Fibroblast of skin of right quadriceps (primary cell): ENCODE data around the gene MRPL52.
"Not testable (repeated sequence)": the region's sequence is repeated elsewhere in the genome, so short reads cannot be mapped to it uniquely, and the experiment has no call there.

Source experiments
- DNase-seq: peaks from one replicate; pipeline ENCODE4 v3.0.0-alpha.2; 2013

Gene MRPL52

DNA sequence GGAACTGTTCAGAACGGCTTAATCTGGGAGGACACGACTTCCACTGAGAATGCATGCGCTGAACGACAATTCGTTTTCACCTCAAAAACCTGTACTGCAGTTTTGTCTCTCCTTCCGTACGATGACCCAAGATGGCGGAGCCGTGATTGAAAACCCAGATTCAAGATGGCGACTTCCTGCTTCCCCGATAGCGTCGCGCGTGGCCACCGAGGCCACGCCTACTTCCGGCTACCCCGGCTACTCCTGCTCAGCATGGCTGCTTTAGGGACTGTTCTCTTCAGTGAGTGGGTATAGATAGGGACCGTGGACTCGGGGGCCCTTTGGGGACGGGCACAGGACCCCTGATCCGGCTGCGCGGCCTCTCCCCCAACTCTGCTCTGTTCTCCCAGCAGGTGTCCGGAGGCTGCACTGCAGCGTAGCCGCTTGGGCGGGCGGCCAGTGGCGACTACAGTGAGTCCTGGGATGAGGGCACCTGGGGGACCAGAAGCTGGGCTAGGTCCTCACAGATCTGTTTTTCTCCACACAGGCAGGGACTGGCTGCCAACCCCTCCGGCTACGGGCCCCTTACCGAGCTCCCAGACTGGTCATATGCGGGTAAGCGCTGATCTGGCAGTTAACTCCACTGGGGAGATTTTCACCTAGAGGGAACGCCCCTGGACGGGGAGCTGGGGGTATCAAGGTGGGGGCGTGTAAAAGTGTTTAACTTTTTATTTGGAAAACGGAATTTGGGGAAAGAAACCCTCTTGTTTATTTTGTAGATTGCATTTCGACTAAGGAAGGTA is at the start of gene MRPL52:
Gene MRPL52 (plus strand): TSS at position 227 of the 782 bp plus-strand sequence. CDS start 26 bp downstream, at position 253.
- DNase-seq: peak; percentile 86

DNA sequence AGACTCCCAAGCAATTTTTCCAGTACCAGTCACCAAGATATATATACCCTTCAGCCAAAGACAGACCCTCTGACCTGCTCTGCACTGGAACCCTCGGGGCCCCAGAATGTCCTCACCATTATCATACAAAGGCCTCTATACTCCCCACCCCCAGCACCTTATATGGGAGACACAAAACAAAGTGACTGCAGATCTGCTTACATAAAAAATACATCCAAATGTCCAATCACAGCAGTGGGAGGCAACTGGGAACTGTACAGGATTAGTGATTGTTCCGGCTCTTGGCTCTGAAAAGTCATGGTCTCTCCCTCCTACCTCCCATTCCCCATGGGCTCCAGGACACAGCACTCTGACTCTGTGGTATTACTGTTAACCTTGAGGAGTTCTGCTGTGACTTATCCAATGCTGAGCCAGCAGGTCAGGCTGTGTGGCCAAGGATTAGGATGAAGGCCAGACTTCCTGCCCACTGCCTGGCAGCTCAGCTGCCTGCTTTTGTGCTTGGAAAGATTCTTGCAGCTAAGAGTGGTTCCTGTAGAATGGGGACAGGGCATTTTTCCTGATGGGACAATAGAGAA is 49.5 kb upstream of the MRPL52 start:
- DNase-seq: no peak

DNA sequence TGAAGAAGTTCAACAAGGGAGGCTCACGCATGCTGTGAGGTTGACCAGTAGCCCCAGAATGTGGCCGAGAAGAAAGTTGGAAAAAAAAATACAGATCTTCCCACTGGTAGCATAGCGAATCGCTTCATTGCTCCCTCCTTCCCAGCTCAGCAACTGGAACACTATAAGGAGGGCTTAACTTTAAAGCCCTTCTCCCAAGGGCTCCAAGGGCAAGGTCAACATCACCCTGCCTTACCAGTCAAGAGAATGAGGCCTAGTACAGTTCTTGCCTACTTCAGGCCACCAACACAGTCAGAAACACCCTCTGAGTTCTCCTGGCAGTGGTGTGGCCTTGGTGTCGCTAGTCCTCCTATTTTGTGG is 48.8 kb upstream of the MRPL52 start:
- DNase-seq: no peak

DNA sequence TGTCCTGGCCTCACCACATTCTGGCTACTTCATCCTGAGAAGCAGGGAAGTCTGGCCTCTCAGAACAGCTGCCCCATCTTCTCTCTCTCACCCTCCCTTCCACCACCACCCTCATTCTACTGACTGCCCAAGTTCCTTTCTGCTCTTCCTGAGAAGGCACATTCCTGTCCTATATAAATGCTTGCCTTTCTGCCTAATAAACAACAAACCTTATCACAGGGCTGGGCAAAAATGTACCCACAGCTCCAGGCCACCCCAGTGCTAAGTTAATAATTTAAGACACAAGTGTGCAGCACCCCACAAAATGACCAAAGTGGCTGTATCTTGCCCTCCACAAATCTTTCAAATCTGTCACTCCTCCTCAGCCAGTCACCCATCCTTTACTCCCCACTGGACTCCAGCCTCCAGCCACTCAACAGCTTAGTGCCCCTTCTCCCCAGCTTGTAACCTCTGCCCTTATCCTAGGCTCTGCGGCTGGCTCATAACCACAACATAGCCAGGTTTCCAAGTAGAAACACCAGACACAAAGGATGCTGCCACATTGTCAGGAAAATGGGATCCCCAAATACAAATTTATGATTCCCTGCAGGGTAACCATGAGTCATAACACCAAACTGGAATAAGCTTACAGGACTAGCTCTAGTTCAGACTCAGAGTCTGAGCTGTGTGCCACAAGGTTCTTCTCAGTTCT is 48.2 kb upstream of the MRPL52 start:
- DNase-seq: peak; percentile 35

DNA sequence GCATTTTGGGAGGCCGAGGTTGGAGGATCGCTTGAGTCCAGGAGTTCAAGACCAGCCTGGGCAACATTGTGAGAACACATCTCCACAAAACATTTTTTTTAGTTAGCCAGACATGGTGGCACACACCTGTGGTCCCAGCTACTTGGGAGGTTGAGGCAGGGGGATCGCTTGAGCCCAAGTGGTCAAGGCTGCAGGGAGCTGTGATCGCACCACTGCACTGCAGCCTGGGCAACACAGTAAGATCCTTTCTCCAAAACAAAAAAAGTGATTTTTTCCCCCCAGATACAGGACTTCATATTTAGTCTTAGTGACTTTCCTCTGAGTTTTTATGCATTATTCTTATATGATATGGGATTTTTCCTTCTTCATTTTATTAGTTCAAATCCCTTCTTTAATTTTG is 43.0 kb upstream of the MRPL52 start:
- no peak for DNase-seq

DNA sequence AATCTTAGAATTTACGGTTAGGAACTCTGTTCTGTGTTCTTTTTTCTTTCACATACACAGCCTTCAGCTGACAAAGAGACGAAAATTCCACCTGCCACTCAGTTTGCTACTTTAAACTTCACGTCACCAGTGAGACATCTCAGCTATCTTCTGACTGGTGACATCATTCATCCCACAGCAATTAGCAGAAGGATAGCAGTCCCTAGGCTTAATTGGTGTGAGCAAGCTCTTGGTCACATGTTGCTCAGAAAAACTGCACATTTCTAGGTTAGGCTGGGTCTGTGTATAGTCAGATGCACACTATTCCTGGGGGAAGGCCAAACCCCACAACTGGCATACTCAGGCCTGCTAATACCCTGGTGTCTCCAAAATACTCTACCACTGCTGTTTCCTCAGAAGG is 38.4 kb upstream of the MRPL52 start:
- peak; percentile 53 for DNase-seq

DNA sequence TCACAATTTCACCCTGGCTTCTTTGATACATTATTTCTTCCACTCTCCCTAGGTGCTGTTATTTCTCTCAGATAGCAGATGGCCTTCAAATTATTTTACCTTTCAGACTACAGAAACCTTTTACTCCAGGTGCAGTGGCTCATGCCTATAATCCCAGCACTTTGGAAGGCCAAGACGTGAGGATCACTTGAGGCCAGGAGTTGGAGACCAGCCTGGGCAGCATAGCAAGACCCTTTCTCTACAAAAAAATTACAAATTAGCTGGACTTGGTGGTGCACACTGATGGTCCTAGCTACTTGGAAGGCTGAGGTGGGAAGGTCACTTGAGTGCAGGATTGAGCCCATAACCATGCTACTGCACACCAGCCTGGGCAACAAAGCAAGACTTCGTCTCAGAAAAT is 37.5 kb upstream of the MRPL52 start:
- no peak for DNase-seq

DNA sequence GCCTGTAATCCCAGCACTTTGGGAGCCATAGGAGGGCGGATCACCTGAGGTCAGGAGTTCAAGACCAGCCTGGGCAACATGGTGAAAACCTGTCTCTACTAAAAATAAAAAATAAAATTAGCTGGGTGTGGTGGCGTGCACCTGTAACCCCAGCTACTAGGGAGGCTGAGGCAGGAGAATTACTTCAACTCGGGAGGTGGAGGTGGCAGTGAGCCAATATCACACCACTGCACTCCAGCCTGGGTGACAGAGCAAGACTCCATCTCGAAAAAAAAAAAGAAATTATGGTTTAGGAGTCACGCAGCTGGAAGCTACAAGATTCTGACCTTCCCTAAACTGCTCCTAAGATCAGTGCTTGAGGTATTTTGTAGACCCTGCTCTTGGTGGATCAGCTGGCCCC is 36.1 kb upstream of the MRPL52 start:
- DNase-seq: not testable (repeated sequence)

DNA sequence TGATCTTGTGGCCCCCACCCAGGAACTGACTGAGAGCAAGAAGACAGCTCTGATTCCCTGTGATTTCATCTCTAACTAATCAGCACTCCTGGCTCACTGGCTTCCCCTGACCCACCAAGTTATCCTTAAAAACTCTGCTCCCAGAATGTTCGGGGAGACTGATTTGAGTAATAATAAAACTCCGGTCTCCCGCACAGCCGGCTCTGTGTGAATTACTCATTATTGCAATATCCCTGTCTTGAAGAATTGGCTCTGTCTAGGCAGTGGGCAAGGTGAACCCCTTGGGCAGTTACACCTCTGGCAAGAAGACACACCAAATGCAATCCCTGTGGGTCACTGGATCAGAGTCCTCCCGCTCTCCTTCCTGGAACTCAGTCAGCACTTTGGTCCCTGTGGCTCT is 35.7 kb upstream of the MRPL52 start:
- no peak for DNase-seq

DNA sequence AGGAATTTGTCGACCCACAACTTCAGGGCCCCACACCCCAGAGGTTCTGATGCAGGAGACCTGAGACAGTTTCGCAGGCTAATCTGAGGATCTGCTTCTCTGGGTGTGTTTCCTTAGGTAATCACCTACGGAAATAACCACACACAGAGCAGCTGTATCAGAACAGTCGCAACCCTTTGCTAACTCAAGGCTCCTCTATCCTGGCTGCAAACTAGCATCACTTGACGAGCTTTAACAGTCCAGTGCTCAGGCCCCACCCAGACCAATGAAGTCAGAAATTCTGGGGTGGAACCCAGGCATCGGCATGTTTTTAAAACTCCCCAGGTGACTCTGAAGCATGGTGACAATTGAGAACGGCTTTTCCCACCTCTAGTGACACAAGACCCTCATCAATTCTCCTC is 35.1 kb upstream of the MRPL52 start:
- DNase-seq: no peak

DNA sequence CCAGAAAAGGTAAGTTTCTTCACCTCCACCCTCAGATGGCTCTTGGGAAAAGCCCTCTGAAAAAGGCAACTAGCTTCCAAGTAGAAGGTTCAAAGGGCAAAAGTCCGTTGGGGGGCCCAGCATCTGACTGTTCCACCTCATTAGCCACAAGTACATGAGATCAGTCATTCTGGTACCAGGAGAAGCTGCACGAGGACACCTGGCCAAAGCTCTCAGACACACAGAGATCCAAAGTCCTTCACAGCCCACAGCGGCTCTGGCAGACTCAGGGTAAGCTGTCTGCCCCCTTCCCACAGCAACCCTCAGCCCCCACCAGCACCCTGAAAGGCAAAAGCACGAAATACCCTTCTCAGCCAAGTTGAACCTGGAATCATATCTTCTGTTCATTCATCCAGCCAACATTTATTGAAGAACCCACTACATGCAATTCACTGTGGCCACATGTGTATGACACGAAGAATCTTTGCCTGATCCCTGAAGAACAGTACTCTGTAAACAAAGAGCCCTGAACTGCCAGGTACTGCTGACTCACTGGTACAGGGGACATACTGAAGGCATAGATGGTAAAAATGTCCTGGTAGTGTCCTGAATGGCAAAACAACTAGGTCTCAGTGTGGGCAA is 33.5 kb upstream of the MRPL52 start:
- no peak for DNase-seq

DNA sequence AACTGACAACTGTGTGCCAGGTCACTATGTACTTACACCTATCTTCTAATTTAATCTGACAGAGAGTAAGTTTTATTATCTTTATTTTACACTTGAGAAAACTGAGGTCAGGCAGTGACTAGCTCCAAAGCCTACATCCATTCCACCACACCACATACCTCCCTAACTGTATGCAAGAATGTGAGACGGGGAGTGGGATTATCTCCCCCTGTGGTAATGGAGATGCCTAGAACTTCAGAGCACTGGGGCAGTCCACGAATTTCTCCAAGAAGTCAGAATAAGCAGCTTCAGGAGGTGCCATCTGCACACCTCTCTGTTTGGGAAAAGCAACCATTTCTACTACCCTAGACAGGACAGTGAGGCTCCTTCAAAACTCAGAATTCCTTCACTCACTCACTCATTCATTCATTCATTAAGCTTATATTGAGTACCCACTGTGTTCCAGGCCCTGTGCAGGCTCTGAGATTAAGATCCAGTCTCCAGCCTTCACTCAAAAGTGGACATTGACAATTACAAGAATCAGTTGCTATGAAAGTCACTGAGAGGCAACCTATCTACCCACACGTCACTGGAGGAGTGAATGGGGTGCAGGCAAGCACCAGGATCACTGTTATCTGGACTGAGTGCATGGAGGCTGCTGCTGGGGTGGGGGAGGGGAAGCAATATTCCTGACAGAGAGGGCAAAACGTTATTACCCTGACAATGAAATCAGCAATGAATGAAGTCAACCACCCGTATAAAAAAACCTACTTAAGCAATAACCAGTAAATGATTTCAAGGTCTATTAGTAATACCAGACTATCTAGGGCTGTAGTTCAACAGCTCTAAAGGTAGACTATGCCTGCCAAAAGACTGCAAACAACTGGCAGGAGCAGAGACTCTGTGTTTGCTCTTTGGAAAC is 32.4 kb upstream of the MRPL52 start:
- no peak for DNase-seq

DNA sequence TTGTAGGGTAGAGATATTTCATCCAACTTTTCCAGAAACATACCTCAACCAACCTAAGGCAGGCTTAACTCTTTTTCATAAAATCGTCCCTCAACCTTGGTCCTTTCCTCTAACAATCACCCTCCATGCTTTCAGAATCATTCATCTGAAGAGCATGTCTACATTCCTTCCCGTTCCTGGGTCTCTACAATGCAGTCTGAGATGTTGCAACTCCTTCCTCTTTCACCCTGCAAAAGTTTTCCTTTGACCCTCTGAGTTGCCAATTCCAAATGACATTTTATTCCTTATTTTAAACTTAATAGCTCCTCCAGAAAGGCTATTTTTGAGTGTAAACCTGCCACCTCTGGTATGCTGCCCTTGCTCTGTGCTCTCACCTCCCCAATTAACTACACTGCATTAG is 31.2 kb upstream of the MRPL52 start:
- no peak for DNase-seq

DNA sequence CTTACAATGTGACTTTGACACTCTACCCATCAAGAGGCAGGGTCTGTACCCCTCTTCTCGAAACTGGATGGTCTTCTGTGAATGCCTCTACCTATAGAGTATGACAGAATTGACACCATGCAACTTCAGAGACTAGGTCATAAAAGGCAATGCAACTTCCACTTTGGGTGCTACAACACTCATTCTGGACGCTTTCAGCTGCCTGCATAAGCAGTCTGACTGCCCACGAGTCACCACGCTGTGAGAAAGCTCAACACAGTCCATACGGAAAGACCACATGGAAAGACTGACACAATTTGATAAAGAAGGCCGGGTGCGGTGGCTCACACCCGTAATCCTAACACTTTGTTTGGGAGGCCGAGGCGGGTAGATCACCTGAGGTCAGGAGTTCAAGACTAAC is 29.3 kb upstream of the MRPL52 start:
- DNase-seq: no peak

DNA sequence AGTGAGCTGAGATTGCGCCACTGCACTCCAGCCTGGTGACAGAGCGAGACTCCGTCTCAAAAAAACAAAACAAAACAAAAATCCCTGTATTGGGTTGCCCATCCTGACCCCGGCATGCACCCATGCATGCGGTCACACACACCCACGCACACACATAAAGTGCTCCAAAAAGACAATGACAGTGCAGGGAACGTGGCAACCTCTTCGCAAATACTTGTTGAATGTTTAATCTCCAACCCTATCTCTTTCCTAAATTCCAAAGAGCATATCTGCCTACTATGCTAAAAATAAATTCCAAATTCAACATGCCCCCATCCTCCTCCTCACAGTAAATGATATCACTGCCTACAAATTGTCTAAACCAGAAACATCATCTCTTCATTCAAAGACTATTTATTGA is 28.0 kb upstream of the MRPL52 start:
- no peak for DNase-seq

DNA sequence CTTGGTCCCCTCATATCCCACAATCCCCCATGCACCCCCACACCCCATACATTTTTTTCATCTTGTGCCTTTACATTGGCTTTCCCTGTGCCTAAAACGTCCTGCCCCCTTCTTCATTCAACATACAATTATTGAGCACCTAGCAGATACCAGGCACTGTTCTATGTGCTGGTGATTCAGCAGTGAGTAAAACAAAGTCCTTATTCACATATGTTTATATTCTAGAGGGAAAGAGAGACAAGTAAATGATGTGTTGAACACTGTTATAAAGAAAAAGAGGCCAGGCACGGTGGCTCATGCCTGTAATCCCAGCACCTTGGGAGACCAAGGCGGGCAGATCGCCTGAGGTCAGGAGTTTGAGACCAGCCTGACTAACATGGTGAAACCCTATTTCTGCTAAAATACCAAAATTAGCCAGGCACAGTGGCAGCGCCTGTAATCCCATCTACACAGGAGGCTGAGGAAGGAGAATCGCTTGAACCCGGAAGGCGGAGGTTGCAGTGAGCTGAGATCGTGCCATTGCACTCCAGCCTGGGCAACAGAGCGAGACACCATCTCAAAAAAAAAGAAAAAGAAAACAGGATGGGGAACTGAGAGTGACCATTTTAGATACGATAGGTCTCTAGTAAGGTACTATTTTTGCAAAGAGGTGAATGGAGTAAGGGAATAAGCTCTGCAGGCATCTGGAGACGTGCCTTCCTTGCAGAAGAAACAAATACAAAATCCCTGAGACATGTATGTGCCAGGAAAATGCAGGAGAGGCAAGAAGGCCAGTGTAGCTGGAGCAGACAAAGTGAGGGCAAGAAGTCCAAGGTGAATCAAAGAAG is 26.6 kb upstream of the MRPL52 start:
- DNase-seq: no peak

DNA sequence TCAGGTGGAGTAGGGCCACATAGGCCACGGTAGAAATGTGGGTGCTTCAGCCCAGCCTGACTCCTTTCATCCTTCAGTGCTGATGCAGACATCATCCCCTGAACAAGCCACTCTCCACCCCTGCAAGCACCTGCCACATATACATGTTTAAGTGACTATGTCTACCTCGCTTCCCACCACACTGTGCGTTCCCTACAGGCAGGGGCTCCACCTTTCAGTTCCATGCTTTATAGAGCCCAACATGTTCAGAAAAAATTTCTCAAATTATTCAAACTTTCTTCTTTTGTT is 26.1 kb upstream of the MRPL52 start:
- no peak for DNase-seq

DNA sequence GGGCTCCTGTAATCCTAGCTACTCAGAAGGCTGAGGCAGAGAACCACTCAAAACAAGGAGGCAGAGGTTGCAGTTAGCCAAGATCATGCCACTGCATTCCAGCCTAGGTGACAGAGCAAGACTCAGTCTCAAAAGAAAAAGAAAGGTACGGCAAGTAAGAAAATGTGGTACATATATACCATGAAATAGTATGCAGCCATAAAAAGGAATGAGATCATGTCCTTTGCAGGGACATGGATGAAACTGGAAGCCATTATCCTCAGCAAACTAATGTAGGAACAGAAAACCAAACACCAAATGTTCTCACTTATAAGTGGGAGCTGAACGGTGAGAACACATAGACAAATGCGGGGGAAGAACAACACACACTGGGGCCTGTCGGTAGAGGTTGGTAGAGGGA is 24.5 kb upstream of the MRPL52 start:
- DNase-seq: not testable (repeated sequence)

DNA sequence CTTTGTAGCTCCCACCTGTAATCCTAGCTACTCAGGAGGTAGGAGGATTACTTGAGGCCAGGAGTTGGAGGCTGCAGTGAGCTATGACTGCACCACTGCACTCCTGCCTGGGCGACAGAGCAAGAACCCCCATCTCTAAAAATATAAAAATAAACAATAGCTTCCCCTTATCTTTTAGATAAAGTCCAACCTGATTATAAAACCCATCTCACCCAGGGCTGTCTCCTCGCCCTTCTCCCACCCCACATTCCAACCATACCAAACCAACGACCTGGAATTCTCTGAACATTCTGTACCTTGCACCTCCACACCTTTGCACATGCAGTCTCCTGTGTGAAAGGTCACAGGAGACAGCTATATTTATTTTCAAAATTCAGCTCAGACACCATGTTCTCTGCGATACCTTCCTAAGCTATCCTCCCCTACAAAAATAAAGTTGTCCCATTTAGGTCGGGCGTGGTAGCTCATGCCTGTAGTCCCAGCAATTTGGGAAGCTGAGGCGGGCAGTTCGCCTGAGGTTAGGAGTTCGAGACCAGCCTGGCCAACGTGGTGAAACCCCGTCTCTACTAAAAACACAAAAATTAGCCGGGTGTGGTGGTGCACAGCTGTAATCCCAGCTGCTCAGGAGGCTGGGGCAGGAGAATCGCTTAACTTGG is 22.1 kb upstream of the MRPL52 start:
- no peak for DNase-seq

DNA sequence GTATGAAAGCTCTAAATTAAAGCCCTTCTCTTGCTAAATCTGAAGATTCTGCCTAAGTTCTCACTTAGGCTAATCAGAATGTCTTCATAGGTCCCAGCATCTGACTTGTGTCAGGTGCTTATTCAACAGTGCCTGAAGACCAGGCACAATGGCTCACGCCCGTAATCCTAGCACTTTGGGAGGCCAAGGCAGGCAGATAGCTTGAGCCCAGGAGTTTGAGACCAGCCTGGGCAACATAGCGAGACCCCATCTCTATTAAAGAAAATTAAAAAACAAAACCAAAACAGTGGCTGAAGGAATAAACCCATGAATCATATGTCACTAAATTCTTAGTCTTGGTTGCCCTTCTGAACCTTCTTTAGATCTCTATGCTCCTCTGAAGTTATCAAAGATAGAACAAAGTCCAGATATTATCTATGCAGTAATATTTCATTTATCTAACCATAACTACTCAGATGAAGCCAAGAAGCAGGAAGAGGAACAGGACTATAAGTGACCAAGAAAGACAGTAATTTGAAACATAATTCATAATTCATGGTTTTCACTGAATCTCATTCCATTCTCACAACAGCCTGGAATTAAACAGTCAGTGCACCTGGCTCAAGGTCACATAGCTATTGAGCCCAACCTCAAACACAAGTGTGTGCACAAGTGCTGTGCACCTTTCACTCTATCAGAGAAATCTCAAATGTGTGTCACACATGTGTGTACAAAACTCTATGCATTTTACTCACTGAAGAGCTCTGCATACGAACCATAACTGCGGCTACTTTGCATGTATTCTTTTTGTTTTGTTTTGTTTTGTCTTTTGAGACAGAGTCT is 21.1 kb upstream of the MRPL52 start:
- no peak for DNase-seq

DNA sequence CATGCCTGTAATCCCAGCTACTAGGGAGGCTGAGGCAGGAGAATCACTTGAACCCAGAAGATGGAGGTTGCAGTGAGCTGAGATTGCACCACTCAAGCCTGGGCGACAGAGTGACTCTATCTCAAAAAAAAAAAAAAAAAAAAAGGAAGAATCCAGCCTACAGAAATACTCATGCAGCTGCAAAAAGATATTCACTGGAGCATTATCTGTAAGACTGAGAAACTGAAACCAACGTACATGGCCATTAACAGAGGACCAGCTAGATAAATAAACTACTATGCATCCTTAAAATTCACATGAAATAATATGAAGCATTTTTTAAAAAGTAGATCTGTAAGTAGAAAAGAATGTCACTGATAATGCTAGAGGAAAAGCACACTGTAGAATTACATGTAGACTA is 18.0 kb upstream of the MRPL52 start:
- DNase-seq: no peak
